A673 (cell line): ENCODE data around the gene PDE8B.

ENCODE experiments used
- EZH2 ChIP-seq: fragments of 200-600 bp; sonication (generic); IDR thresholded peaks from 2 replicates; pipeline ENCODE4 v1.6.1; 2017; ENCODE audit warnings: borderline replicate concordance, low read depth, mild to moderate bottlenecking, mixed read lengths, antibody characterized with exemption, low read length; ENCODE audit not compliant: poor library complexity, severe bottlenecking
- TF ChIP-seq, protein P1 (sequence below): fragments of 300-800, 200-600 bp; sonication (generic); conservative IDR thresholded peaks from 2 replicates; pipeline ENCODE4 v1.5.1; 2017; ENCODE audit warnings: low read depth, mild to moderate bottlenecking, antibody characterized with exemption, low read length, moderate library complexity, mixed read lengths

DNA sequence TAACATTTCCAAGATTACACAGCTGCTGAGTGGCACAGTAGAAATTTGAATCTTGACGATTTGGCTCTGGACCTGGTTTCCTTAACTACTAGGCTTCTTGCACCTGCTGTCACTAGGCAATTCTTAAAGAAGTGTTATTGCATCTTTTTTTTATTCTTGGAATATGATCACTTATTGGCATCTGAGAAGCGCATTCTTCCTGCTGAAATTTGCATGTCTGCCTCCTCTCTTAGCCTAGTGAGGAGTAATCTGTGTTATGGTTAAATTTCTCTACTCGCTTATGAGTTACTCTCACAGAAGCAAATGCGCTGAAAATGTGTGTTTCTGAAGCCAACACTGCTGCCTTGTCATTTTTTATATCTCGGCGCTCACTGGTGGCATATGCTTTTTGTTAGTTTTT, 192.3 kb downstream of the PDE8B start:
- TF ChIP-seq, protein P1, sequence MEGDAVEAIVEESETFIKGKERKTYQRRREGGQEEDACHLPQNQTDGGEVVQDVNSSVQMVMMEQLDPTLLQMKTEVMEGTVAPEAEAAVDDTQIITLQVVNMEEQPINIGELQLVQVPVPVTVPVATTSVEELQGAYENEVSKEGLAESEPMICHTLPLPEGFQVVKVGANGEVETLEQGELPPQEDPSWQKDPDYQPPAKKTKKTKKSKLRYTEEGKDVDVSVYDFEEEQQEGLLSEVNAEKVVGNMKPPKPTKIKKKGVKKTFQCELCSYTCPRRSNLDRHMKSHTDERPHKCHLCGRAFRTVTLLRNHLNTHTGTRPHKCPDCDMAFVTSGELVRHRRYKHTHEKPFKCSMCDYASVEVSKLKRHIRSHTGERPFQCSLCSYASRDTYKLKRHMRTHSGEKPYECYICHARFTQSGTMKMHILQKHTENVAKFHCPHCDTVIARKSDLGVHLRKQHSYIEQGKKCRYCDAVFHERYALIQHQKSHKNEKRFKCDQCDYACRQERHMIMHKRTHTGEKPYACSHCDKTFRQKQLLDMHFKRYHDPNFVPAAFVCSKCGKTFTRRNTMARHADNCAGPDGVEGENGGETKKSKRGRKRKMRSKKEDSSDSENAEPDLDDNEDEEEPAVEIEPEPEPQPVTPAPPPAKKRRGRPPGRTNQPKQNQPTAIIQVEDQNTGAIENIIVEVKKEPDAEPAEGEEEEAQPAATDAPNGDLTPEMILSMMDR = no peak
- TF ChIP-seq EZH2 = no peak
